Hepatocyte (in vitro differentiated cells): ENCODE data around the gene FHOD3.

Experiments used
- CTCF ChIP-seq: fragments of 200-600 bp; sonication (generic); IDR thresholded peaks from 2 replicates; pipeline ENCODE4 v1.5.1; 2016; ENCODE audit warnings: antibody characterized with exemption, mild to moderate bottlenecking; ENCODE audit not compliant: poor library complexity
- EZH2 ChIP-seq: fragments of 200-600 bp; sonication (generic); IDR thresholded peaks from 2 replicates; pipeline ENCODE4 v1.6.1; 2016; ENCODE audit warnings: antibody characterized with exemption, mild to moderate bottlenecking, borderline replicate concordance
- EZH2phosphoT487 ChIP-seq: fragments of 200-600 bp; sonication (generic); IDR thresholded peaks from one replicate; pipeline ENCODE4 v1.6.1; 2018; ENCODE audit warnings: antibody characterized with exemption, mild to moderate bottlenecking, low read depth, moderate library complexity; ENCODE audit not compliant: unreplicated experiment, severe bottlenecking

GRCh38 chr18:36761186-36761698, 463.7 kb downstream of the FHOD3 start:
- no peak for TF ChIP-seq CTCF
- no peak for TF ChIP-seq EZH2
- no peak for TF ChIP-seq EZH2phosphoT487
